OCI-LY3 (cell line): ENCODE results near the gene LSM5.

Experiments used
- EZH2phosphoT487 ChIP-seq: fragments of 200-600 bp; shearing (Covaris generic); IDR thresholded peaks from 2 replicates; pipeline ENCODE4 v1.6.1; 2018; ENCODE audit warnings: antibody characterized with exemption, mixed run types, low read depth
- TF ChIP-seq, protein P1 (sequence below): fragments of 200-600, 300-600 bp; sonication (generic); IDR thresholded peaks from 2 replicates; pipeline ENCODE4 v1.5.1; 2014; ENCODE audit warnings: antibody characterized with exemption, low read length, low read depth

DNA sequence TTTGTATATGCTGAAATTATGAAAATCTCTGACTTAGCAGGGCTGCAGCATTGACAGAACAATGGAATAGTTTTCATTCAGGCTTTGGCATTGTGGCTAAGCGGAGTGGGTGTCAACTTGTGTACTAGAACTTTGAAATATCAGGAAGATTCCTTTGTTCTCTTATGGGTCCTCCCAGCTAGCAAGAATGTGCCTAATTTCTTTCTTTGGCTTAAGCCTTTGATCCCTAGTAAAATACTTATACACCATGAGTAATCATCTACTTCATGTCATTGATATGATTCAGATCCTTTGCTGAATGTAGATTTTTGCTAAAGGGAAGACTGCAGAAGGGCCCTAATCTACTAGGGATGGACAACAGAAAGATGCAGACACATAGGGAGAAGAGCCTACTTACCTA is 11.3 kb upstream of the LSM5 start:
- TF ChIP-seq, protein P1, sequence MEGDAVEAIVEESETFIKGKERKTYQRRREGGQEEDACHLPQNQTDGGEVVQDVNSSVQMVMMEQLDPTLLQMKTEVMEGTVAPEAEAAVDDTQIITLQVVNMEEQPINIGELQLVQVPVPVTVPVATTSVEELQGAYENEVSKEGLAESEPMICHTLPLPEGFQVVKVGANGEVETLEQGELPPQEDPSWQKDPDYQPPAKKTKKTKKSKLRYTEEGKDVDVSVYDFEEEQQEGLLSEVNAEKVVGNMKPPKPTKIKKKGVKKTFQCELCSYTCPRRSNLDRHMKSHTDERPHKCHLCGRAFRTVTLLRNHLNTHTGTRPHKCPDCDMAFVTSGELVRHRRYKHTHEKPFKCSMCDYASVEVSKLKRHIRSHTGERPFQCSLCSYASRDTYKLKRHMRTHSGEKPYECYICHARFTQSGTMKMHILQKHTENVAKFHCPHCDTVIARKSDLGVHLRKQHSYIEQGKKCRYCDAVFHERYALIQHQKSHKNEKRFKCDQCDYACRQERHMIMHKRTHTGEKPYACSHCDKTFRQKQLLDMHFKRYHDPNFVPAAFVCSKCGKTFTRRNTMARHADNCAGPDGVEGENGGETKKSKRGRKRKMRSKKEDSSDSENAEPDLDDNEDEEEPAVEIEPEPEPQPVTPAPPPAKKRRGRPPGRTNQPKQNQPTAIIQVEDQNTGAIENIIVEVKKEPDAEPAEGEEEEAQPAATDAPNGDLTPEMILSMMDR: no peak
- TF ChIP-seq EZH2phosphoT487: no peak
